Measurements from ENCODE around the gene CLEC4D.

DNA sequence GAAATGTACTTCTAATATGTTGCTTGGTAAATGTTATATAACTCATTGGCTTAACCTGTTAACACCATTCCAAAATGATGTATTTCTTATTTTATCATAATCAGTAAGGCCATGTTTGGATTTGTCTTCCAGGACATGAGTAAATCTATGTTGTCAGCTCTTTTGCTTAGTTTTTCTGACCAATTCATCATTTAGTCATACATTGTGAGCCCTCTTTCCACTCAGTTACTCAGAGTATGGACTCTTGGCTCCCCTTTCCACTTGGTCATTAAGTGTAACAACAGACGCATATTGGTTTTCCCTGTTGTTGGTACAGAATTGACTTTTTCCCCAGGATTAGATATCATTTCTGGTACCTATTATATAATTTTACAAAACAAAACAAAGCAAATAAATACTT is 9.0 kb upstream of the CLEC4D start:
- TF ChIP-seq, protein P1, sequence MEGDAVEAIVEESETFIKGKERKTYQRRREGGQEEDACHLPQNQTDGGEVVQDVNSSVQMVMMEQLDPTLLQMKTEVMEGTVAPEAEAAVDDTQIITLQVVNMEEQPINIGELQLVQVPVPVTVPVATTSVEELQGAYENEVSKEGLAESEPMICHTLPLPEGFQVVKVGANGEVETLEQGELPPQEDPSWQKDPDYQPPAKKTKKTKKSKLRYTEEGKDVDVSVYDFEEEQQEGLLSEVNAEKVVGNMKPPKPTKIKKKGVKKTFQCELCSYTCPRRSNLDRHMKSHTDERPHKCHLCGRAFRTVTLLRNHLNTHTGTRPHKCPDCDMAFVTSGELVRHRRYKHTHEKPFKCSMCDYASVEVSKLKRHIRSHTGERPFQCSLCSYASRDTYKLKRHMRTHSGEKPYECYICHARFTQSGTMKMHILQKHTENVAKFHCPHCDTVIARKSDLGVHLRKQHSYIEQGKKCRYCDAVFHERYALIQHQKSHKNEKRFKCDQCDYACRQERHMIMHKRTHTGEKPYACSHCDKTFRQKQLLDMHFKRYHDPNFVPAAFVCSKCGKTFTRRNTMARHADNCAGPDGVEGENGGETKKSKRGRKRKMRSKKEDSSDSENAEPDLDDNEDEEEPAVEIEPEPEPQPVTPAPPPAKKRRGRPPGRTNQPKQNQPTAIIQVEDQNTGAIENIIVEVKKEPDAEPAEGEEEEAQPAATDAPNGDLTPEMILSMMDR (optimal IDR thresholded peaks at IDR 0.05 in 1 of 3, IDR thresholded peaks at IDR 0.05 in 1 of 3, conservative IDR thresholded peaks at IDR 0.05 in 1 of 3; ENCODE audit: extremely low read depth in 1 of 3, insufficient read depth in 2 of 3, low read length in 3 of 3) = no peak
- TF ChIP-seq EZH2 (IDR thresholded peaks at IDR 0.05; ENCODE audit: low read length) = no peak

Measured in keratinocyte (primary cell).